ENCODE data around the gene ALDOB.

ALDOB gene

DNA sequence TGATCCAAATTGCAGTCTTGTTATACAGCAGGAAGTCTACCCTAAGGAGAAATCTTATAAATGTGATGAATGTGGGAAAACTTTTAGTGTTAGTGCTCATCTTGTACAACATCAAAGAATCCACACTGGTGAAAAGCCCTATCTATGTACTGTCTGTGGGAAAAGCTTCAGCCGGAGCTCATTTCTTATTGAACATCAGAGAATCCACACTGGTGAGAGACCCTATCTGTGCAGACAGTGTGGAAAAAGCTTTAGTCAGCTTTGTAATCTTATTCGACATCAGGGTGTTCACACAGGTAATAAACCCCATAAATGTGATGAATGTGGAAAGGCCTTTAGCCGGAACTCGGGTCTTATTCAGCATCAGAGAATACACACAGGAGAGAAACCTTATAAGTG is 26.5 kb downstream of the ALDOB start:
- TF ChIP-seq, protein P1, sequence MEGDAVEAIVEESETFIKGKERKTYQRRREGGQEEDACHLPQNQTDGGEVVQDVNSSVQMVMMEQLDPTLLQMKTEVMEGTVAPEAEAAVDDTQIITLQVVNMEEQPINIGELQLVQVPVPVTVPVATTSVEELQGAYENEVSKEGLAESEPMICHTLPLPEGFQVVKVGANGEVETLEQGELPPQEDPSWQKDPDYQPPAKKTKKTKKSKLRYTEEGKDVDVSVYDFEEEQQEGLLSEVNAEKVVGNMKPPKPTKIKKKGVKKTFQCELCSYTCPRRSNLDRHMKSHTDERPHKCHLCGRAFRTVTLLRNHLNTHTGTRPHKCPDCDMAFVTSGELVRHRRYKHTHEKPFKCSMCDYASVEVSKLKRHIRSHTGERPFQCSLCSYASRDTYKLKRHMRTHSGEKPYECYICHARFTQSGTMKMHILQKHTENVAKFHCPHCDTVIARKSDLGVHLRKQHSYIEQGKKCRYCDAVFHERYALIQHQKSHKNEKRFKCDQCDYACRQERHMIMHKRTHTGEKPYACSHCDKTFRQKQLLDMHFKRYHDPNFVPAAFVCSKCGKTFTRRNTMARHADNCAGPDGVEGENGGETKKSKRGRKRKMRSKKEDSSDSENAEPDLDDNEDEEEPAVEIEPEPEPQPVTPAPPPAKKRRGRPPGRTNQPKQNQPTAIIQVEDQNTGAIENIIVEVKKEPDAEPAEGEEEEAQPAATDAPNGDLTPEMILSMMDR (IDR thresholded peaks at IDR 0.05; ENCODE audit: insufficient read depth, low read depth, low read length, missing control alignments): no peak
- no peak for DNase-seq (ENCODE audit: low read depth)
- no peak overlapping the region for H3K4me3 ChIP-seq (ENCODE audit: low read depth, low read length)

DNA sequence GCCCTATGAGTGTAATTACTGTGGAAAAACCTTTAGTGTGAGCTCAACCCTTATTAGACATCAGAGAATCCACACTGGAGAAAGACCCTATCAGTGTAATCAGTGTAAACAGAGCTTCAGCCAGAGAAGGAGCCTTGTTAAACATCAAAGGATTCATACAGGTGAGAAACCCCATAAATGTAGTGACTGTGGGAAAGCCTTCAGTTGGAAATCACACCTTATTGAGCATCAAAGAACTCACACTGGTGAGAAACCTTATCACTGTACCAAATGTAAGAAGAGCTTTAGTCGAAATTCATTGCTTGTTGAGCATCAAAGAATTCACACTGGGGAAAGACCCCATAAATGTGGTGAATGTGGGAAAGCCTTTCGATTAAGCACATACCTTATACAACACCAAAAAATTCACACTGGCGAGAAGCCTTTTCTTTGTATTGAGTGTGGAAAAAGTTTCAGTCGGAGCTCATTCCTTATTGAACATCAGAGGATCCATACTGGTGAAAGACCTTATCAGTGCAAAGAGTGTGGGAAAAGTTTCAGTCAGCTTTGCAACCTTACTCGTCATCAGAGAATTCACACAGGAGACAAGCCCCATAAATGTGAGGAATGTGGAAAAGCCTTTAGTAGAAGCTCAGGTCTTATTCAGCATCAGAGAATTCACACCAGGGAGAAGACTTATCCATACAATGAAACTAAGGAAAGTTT is 27.0 kb downstream of the ALDOB start:
- no peak overlapping the region for H3K4me3 ChIP-seq (ENCODE audit: low read depth, low read length)
- TF ChIP-seq, protein P1 (IDR thresholded peaks at IDR 0.05; ENCODE audit: insufficient read depth, low read depth, low read length, missing control alignments): no peak
- no peak for DNase-seq (ENCODE audit: low read depth)

DNA sequence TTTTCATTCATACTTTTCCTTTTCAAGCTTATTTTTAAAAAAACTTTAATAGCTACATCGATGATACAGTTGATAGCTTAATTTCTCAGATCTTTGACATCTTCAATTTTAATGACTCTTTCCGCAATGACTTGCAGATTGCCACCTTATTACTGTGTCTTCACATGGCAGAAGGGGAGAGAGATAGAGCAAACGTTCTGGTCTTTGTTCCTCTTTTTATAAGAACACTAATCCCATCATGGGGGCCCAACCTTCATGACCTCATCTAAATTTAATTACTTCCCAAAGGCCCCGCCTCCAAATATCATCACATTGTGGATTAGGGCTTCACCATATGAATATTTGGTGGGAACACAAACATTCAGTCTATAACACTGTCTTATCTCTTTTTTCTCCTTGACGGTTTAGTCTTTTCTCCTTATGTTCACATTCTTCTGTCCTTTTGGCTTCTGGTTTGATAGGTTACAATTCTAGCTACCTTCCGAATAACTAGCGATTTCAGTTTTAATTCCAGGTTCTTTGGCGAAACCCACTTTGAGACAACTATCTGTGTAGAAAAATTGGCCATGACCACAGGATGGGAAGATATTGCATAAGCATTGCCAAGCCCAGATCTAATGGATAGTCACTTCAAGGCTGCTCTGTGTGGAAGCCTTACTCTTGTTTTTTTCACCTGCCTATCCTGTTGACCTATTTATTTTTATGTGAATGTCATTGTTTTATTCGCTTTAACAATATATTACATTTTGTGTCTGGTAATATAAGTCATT is 31.9 kb downstream of the ALDOB start:
- no peak for DNase-seq (ENCODE audit: low read depth)
- TF ChIP-seq, protein P1 (IDR thresholded peaks at IDR 0.05; ENCODE audit: insufficient read depth, low read depth, low read length, missing control alignments): no peak
- no peak overlapping the region for H3K4me3 ChIP-seq (ENCODE audit: low read depth, low read length)

DNA sequence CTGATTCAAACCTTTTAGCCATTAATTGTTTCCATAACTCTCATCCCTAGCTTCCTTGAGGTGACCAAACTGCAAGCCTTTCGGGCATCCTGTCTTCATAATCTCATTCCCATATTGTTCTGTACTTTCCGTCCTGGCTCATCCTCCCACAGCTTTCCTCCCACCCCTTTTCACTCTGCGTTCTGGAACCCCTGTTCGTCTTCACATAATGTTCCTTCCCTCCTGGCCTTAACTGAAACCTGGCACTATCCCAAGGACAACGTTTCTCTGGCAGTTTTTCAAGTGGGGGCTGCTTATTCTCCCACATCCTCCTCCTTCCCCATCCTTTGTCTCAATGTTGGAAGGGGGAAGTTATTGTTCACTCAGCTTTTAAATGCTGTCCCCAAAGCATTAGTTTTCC is 35.5 kb downstream of the ALDOB start:
- no peak overlapping the region for H3K4me3 ChIP-seq (ENCODE audit: low read depth, low read length)
- no peak for DNase-seq (ENCODE audit: low read depth)

DNA sequence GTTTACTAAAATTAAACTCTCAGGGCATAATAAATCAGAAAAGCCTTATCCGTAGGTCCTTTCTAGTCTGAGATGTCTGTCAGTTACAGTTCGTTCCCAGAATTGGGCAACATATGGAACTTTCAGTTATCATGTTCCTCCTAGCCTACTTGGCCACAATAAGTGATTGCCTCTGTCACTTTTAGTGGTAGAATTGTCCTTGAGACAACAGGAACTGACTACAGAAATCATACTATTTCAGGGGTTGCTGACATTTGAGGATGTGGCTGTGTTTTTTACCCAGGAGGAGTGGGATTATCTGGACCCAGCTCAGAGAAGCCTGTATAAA is 36.0 kb downstream of the ALDOB start:
- peak; percentile 8 for DNase-seq (ENCODE audit: low read depth)
- TF ChIP-seq, protein P1 (IDR thresholded peaks at IDR 0.05; ENCODE audit: insufficient read depth, low read depth, low read length, missing control alignments): no peak
- H3K4me3 ChIP-seq (ENCODE audit: low read depth, low read length): peak overlapping the region; percentile 87

More for the DNA sequence above, 35.5 kb downstream of the ALDOB start:
- TF ChIP-seq, protein P1 (IDR thresholded peaks at IDR 0.05; ENCODE audit: insufficient read depth, low read depth, low read length, missing control alignments): no peak

DNA sequence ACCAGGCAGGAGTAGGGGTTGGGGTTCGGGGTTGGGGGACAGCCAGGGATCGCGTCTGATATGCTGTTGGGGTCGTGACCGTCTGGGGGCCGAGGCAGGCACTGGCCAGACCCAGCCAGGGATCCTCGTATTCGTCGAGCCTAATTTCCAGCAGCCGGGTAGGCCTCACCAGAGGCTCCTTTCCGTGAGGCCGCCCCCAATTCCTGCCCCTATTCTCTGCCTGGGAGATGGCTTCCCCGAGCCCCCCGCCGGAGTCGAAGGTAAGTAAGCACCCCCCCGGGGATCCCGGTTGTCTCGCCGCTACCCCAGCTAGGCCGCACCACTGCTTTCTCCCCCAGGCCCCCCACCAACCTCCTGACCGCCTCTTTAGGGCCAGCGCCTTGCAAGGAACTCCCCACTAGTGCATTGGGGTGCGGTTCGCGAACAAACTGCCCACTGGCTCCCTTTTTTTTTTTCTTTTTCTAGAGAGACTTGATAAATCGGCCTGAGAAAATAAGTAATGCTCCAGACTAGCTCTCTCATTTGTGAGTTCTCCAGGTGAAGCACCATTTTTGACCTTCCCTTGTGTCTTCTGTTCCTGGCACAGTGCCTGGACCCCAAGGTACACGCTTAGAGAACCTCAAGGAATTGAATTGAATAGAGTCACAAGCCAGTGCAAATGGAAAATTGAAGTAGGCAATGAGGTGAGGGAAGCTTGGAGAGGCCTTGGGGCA is 36.5 kb downstream of the ALDOB start:
- H3K4me3 ChIP-seq (ENCODE audit: low read depth, low read length): peak overlapping the region; percentile 87
- DNase-seq (ENCODE audit: low read depth): peak; percentile 23
- TF ChIP-seq, protein P1 (IDR thresholded peaks at IDR 0.05; ENCODE audit: insufficient read depth, low read depth, low read length, missing control alignments): no peak

Measured in GM12865 (cell line).